DND-41 (cell line): ENCODE data around the gene MYCBP2.

Experiments used
- ATAC-seq: fragments of 200-7000 bp; cut with Tn5 transposase; 3 replicates; pipeline ENCODE4 v1.9.1; 2021; ENCODE audit warnings: low read depth; ENCODE audit not compliant: insufficient read depth
- DNase-seq: peaks from one replicate; pipeline ENCODE4 v3.0.0-alpha.2; 2020
- H2AFZ ChIP-seq: 2 replicates; pipeline ENCODE4 v1.6.0; 2012; ENCODE audit warnings: low read depth, low read length
- H3K27ac ChIP-seq: 2 replicates; pipeline ENCODE4 v1.5.1; 2012; ENCODE audit warnings: low read length, inconsistent platforms
- H3K27me3 ChIP-seq: fragments of 200-600 bp; sonication (generic); 2 replicates; pipeline ENCODE4 v1.6.0; 2012; ENCODE audit warnings: low read length, mild to moderate bottlenecking, inconsistent platforms; ENCODE audit not compliant: insufficient read depth, poor library complexity
- H3K36me3 ChIP-seq: 2 replicates; pipeline ENCODE4 v1.5.1; 2012; ENCODE audit warnings: low read length, inconsistent platforms; ENCODE audit not compliant: insufficient read depth
- H3K4me1 ChIP-seq: 2 replicates; pipeline ENCODE4 v1.5.1; 2012; ENCODE audit warnings: mild to moderate bottlenecking, low read length; ENCODE audit not compliant: insufficient read depth
- H3K4me2 ChIP-seq: 2 replicates; pipeline ENCODE4 v1.6.0; 2012; ENCODE audit warnings: mild to moderate bottlenecking, moderate library complexity, low read length, inconsistent platforms; ENCODE audit not compliant: insufficient read depth
- H3K4me3 ChIP-seq, 2 experiments: fragments of 200-600 bp in 1 of 2; shearing (Covaris generic) in 1 of 2; 2 replicates each; pipeline ENCODE4 v1.5.1; 2012 to 2016; ENCODE audit warnings: inconsistent platforms in 2 of 2, low read length in 2 of 2, mild to moderate bottlenecking in 2 of 2, low read depth in 1 of 2, moderate library complexity in 1 of 2
- H3K79me2 ChIP-seq: 2 replicates; pipeline ENCODE4 v1.6.0; 2012; ENCODE audit warnings: low read length, inconsistent platforms; ENCODE audit not compliant: insufficient read depth
- H3K9ac ChIP-seq: 2 replicates; pipeline ENCODE4 v1.6.0; 2012; ENCODE audit warnings: low read depth, mild to moderate bottlenecking, inconsistent platforms, low read length, moderate library complexity
- H3K9me3 ChIP-seq: 2 replicates; pipeline ENCODE4 v1.5.1; 2012; ENCODE audit warnings: low read length, moderate library complexity, mild to moderate bottlenecking, inconsistent platforms; ENCODE audit not compliant: insufficient read depth, severe bottlenecking
- H4K20me1 ChIP-seq: 2 replicates; pipeline ENCODE4 v1.6.0; 2012; ENCODE audit warnings: low read length; ENCODE audit not compliant: insufficient read depth
- EZH2 ChIP-seq: IDR thresholded peaks from 3 replicates; pipeline ENCODE4 v1.6.1; 2012; ENCODE audit warnings: borderline replicate concordance, low read depth, mild to moderate bottlenecking, moderate library complexity, low read length, inconsistent platforms; ENCODE audit not compliant: severe bottlenecking
- TF ChIP-seq, protein P1 (sequence below): IDR thresholded peaks from 2 replicates; pipeline ENCODE4 v1.5.1; 2012; ENCODE audit warnings: borderline replicate concordance, low read length, moderate library complexity, mild to moderate bottlenecking; ENCODE audit not compliant: poor library complexity, severe bottlenecking; ENCODE audit errors: extremely low read depth

MYCBP2 gene

DNA sequence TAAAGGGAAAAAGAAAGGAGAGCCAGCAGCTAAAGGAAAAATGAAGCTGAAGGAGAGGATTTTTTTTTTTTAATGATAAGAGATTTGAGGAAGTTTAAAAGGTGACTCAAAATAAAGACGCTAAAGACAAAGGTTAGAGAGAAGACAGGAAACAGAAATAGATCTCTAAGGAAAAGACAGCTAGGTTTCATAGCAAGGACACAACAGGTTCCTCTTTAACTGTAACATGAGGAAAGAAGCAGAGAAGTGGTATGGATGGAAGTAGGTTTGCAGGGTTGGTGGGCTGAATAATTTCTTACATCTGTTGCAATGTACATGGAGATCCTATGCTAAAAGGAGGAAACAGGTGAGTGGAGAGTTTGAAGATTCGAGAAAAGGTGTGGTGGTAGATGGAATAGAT, 107.5 kb downstream of the MYCBP2 start:
- ATAC-seq (no peak), DNase-seq (no peak)
- H3K79me2 ChIP-seq = no peaks in the 10 kb centered on the region
- H3K27me3 ChIP-seq = no peaks in the 10 kb centered on the region
- no peak overlapping the region for H2AFZ ChIP-seq
- no peak overlapping the region for H3K27ac ChIP-seq
- no peak overlapping the region for H3K9ac ChIP-seq
- no peak overlapping the region for H3K4me2 ChIP-seq
- no peaks in the 10 kb centered on the region for H3K4me1 ChIP-seq
- H3K36me3 ChIP-seq = peaks cover 68% of the 10 kb centered on the region
- no peak for TF ChIP-seq EZH2
- TF ChIP-seq, protein P1, sequence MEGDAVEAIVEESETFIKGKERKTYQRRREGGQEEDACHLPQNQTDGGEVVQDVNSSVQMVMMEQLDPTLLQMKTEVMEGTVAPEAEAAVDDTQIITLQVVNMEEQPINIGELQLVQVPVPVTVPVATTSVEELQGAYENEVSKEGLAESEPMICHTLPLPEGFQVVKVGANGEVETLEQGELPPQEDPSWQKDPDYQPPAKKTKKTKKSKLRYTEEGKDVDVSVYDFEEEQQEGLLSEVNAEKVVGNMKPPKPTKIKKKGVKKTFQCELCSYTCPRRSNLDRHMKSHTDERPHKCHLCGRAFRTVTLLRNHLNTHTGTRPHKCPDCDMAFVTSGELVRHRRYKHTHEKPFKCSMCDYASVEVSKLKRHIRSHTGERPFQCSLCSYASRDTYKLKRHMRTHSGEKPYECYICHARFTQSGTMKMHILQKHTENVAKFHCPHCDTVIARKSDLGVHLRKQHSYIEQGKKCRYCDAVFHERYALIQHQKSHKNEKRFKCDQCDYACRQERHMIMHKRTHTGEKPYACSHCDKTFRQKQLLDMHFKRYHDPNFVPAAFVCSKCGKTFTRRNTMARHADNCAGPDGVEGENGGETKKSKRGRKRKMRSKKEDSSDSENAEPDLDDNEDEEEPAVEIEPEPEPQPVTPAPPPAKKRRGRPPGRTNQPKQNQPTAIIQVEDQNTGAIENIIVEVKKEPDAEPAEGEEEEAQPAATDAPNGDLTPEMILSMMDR = no peak
- H3K4me3 ChIP-seq = no peak overlapping the region
- no peaks in the 10 kb centered on the region; the same call in 1 of the 2 replicates for H4K20me1 ChIP-seq
- no peaks in the 10 kb centered on the region for H3K9me3 ChIP-seq

- Histone ChIP-seq H3K27me3 (no peaks in the 10 kb centered on the region), H3K4me1 (no peaks in the 10 kb centered on the region), H3K27ac (no peak overlapping the region), H3K9me3 (no peaks in the 10 kb centered on the region), H2AFZ (no peak overlapping the region), H3K9ac (no peak overlapping the region), H3K4me2 (no peak overlapping the region), H3K79me2 (no peaks in the 10 kb centered on the region), H3K36me3 (peaks cover 74% of the 10 kb centered on the region), H3K4me3 (no peak overlapping the region), H4K20me1 (no peaks in the 10 kb centered on the region; the same call in 1 of the 2 replicates)
- TF ChIP-seq, protein P1 = no peak
- TF ChIP-seq EZH2 = no peak
- DNase-seq = no peak
- ATAC-seq = no peak
These were observed 108.6 kb downstream of the MYCBP2 start for GRCh38 chr13:77218274-77218673.

DNA sequence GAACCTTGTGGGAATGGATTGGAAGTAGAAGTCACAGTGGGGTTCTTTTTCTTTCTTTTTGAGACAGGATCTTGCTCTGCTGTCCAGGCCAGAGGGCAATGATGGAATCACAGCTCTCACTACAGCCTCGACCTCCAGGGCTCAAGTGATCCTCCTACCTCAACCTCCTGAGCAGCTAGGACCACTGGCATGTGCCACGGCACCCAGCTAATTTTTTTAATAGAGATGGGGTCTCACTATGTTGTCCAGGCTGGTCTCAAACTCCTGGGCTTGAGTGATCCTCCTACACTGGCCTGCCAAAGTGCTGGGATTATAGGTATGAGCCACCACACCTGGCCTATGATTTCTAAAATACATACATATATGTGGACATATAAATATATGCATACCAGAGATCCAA, 111.4 kb downstream of the MYCBP2 start:
- Histone ChIP-seq H3K27ac (no peak overlapping the region), H3K36me3 (peaks cover 73% of the 10 kb centered on the region)
- TF ChIP-seq EZH2 = no peak
- TF ChIP-seq, protein P1 = no peak

GRCh38 chr13:77213644-77214043, 113.2 kb downstream of the MYCBP2 start:
- no peak for ATAC-seq

More for the DNA sequence above, 111.4 kb downstream of the MYCBP2 start:
- Histone ChIP-seq H3K4me3 (no peak overlapping the region), H3K9ac (no peak overlapping the region), H3K27me3 (no peaks in the 10 kb centered on the region), H2AFZ (no peak overlapping the region), H3K4me1 (no peaks in the 10 kb centered on the region), H3K4me2 (no peak overlapping the region), H3K79me2 (no peaks in the 10 kb centered on the region), H3K9me3 (no peaks in the 10 kb centered on the region), H4K20me1 (no peaks in the 10 kb centered on the region; the same call in 1 of the 2 replicates)
- no peak for DNase-seq
- ATAC-seq = no peak

More at GRCh38 chr13:77213644-77214043, 113.2 kb downstream of the MYCBP2 start:
- Histone ChIP-seq H3K4me1 (peaks cover under 1% of the 10 kb centered on the region; the same call in 1 of the 2 replicates), H3K9me3 (no peaks in the 10 kb centered on the region), H3K36me3 (peaks cover 77% of the 10 kb centered on the region), H3K79me2 (no peaks in the 10 kb centered on the region), H3K4me2 (no peak overlapping the region), H2AFZ (no peak overlapping the region), H3K27ac (no peak overlapping the region), H3K4me3 (no peak overlapping the region), H3K27me3 (no peaks in the 10 kb centered on the region), H4K20me1 (no peaks in the 10 kb centered on the region; the same call in 1 of the 2 replicates), H3K9ac (no peak overlapping the region)
- no peak for DNase-seq
- TF ChIP-seq EZH2 = no peak
- TF ChIP-seq, protein P1 = no peak
